SK-N-SH (cell line): ENCODE measurements around the gene MYPOP. TPM values are rescaled to one million over a fixed set of nuclear protein-coding genes. Genes with fewer than 3 reads are reported as not detected.

Experiments used
- CTCF ChIA-PET: fragments of 300-600, 350-600 bp; formaldehyde crosslinking; extraction: SDS; loops from one replicate; lab custom pipeline; 2021; lab: Yijun Ruan, JAX
- POLR2A ChIA-PET: fragments of 350-600 bp; sonication (Branson Sonifier 250); formaldehyde crosslinking; extraction: SDS; loops from one replicate; lab custom pipeline; 2020; ENCODE audit warnings: antibody characterized with exemption, inconsistent platforms; lab: Yijun Ruan, JAX
- DNase-seq: peaks from one replicate; pipeline ENCODE4 v3.0.0; 2012
- H2AFZ ChIP-seq: fragments of 200-600 bp; sonication (generic); 2 replicates; pipeline ENCODE4 v1.8.1; 2016; ENCODE audit warnings: antibody characterized with exemption, mild to moderate bottlenecking, low read depth
- H3F3A ChIP-seq: fragments of 200-600 bp; sonication (generic); replicated peaks from 2 replicates; pipeline ENCODE3; 2016; ENCODE audit warnings: antibody characterized with exemption, mild to moderate bottlenecking; ENCODE audit not compliant: insufficient read depth
- H3K27ac ChIP-seq, 2 experiments: fragments of 200-500 bp in 1 of 2; fragments of 200-600 bp in 1 of 2; sonication (Bioruptor generic) in 1 of 2; sonication (generic), shearing (Covaris generic) in 1 of 2; 2 replicates each; pipeline versions ENCODE4 v1.5.1 to v1.6.1; 2014 to 2016; ENCODE audit warnings: low read depth in 2 of 2, inconsistent platforms in 1 of 2, low read length in 1 of 2, mild to moderate bottlenecking in 1 of 2, mixed read lengths in 1 of 2
- H3K27me3 ChIP-seq: fragments of 200-600 bp; sonication (generic), shearing (Covaris generic); 2 replicates; pipeline ENCODE4 v1.6.1; 2016; ENCODE audit warnings: mixed run types; ENCODE audit not compliant: insufficient read depth
- H3K36me3 ChIP-seq, 2 experiments: fragments of 200-500 bp in 1 of 2; fragments of 200-600 bp in 1 of 2; sonication (Bioruptor generic) in 1 of 2; sonication (generic) in 1 of 2; replicated peaks in 1 of 2; 2 replicates each; pipeline versions ENCODE3 to v1.5.1; 2014 to 2016; ENCODE audit warnings: low read length in 1 of 2, mild to moderate bottlenecking in 1 of 2; ENCODE audit not compliant: insufficient read depth in 2 of 2, control insufficient read depth in 1 of 2
- H3K4me1 ChIP-seq, 2 experiments: fragments of 200-500 bp in 1 of 2; fragments of 200-600 bp in 1 of 2; sonication (Bioruptor generic) in 1 of 2; sonication (generic), shearing (Covaris generic) in 1 of 2; 2 replicates each; pipeline versions ENCODE4 v1.5.1 to v1.6.1; 2014 to 2016; ENCODE audit warnings: low read depth in 1 of 2, low read length in 1 of 2, mixed run types in 1 of 2; ENCODE audit not compliant: insufficient read depth in 2 of 2, control insufficient read depth in 1 of 2
- H3K4me2 ChIP-seq: fragments of 200-600 bp; sonication (generic), shearing (Covaris generic); 2 replicates; pipeline ENCODE4 v1.6.1; 2017; ENCODE audit warnings: mixed run types
- H3K4me3 ChIP-seq, 2 experiments: fragments of 200-500 bp in 1 of 2; fragments of 200-600 bp in 1 of 2; sonication (Bioruptor generic) in 1 of 2; sonication (generic), shearing (Covaris generic) in 1 of 2; 2 replicates each; pipeline versions ENCODE4 v1.5.1 to v1.8.1; 2014 to 2016; ENCODE audit warnings: low read depth in 2 of 2, inconsistent platforms in 1 of 2, low read length in 1 of 2, mild to moderate bottlenecking in 1 of 2, mixed read lengths in 1 of 2, moderate library complexity in 1 of 2
- H3K79me2 ChIP-seq: fragments of 200-600 bp; sonication (generic); 2 replicates; pipeline ENCODE4 v1.8.1; 2017; ENCODE audit warnings: mild to moderate bottlenecking; ENCODE audit not compliant: insufficient read depth
- H3K9ac ChIP-seq: fragments of 200-600 bp; sonication (generic); 2 replicates; pipeline ENCODE4 v1.6.1; 2017; ENCODE audit warnings: mixed run types
- H3K9me2 ChIP-seq: fragments of 200-600 bp; sonication (generic); 2 replicates; pipeline ENCODE4 v1.6.1; 2017; ENCODE audit warnings: mixed run types
- H3K9me3 ChIP-seq: fragments of 200-600 bp; sonication (generic); 2 replicates; pipeline ENCODE4 v1.6.1; 2017; ENCODE audit warnings: mixed run types, mild to moderate bottlenecking, moderate library complexity
- H4K20me1 ChIP-seq: fragments of 200-600 bp; sonication (generic); 2 replicates; pipeline ENCODE4 v1.6.1; 2017; ENCODE audit warnings: mild to moderate bottlenecking, mixed run types; ENCODE audit not compliant: insufficient read depth
- CHD2 ChIP-seq: fragments of 150-350 bp; IDR thresholded peaks from 2 replicates; pipeline ENCODE4 v1.6.1; 2018; ENCODE audit warnings: low read length; ENCODE audit not compliant: partially characterized antibody
- CTCF ChIP-seq: fragments of 200-600 bp; sonication (generic); IDR thresholded peaks from 2 replicates; pipeline ENCODE4 v1.6.1; 2017; ENCODE audit warnings: antibody characterized with exemption, mild to moderate bottlenecking, moderate library complexity
- EP300 ChIP-seq, 2 experiments: IDR thresholded peaks; 2 replicates each; pipeline versions ENCODE4 v1.4.0 to v1.6.1; 2012; ENCODE audit warnings: borderline replicate concordance in 1 of 2, low read depth in 1 of 2, low read length in 1 of 2
- FOSL2 ChIP-seq: IDR thresholded peaks from 2 replicates; pipeline ENCODE4 v1.4.0; 2012; ENCODE audit warnings: low read depth, mild to moderate bottlenecking, moderate library complexity, borderline replicate concordance
- GABPA ChIP-seq: IDR thresholded peaks from 2 replicates; pipeline ENCODE4 v1.4.0; 2012; ENCODE audit warnings: low read depth, mild to moderate bottlenecking
- GATA2 ChIP-seq: sonication (generic); formaldehyde crosslinking; IDR thresholded peaks from 2 replicates; pipeline ENCODE4 v1.5.0; 2020; ENCODE audit warnings: mild to moderate bottlenecking, missing genetic modification reagents
- IRF3 ChIP-seq: fragments of 150-350 bp; IDR thresholded peaks from 2 replicates; pipeline ENCODE4 v1.6.1; 2016; ENCODE audit warnings: mild to moderate bottlenecking, low read depth, low read length
- JUND ChIP-seq: IDR thresholded peaks from 2 replicates; pipeline ENCODE4 v1.4.0; 2012
- MEF2A ChIP-seq: IDR thresholded peaks from 2 replicates; pipeline ENCODE4 v1.4.0; 2012; ENCODE audit warnings: low read depth, borderline replicate concordance
- MXI1 ChIP-seq: IDR thresholded peaks from 2 replicates; pipeline ENCODE4 v1.6.1; 2012; ENCODE audit warnings: mild to moderate bottlenecking, low read depth, low read length, improper control_type of control experiment
- PBX3 ChIP-seq: IDR thresholded peaks from 2 replicates; pipeline ENCODE4; 2012
- POLR2AphosphoS5 ChIP-seq: IDR thresholded peaks from 2 replicates; pipeline ENCODE4 v1.6.1; 2012; ENCODE audit warnings: low read depth, low read length
- RXRA ChIP-seq: IDR thresholded peaks from 2 replicates; pipeline ENCODE4 v1.4.0; 2012; ENCODE audit warnings: low read depth, mild to moderate bottlenecking, borderline replicate concordance
- SMC3 ChIP-seq: IDR thresholded peaks from 2 replicates; pipeline ENCODE4 v1.6.1; 2012; ENCODE audit warnings: low read depth, low read length, improper control_type of control experiment
- USF1 ChIP-seq: IDR thresholded peaks from 2 replicates; pipeline ENCODE4 v1.4.0; 2012; ENCODE audit warnings: low read depth, borderline replicate concordance
- USF2 ChIP-seq: fragments of 150-350 bp; IDR thresholded peaks from 2 replicates; pipeline ENCODE4 v1.6.1; 2017; ENCODE audit warnings: antibody characterized with exemption, low read length, low read depth, borderline replicate concordance
- YY1 ChIP-seq: IDR thresholded peaks from 2 replicates; pipeline ENCODE4 v1.4.0; 2012; ENCODE audit warnings: low read depth, mild to moderate bottlenecking
- WGBS: methylation state at CpG from one replicate; pipeline ENCODE4 v1.1.6; 2017; ENCODE audit warnings: low lambda C conversion rate; 5-methylcytosine and 5-hydroxymethylcytosine counted together
- polyA plus RNA-seq, 3 experiments: library from polyadenylated mRNA; depleted of rRNA; stranded (reverse); fragments of >200 nt; gene quantifications; 2 replicates each; pipeline ENCODE4 v1.2.3, GENCODE V29; 2012

MYPOP gene
- polyA plus RNA-seq, 1 of the 3 experiments (the other 2 are of a cell fraction) = 5.1 TPM

- TF ChIP-seq PBX3 (no peak), RXRA (no peak), GATA2 (CRISPR knock-in tag) (no peak), USF1 (no peak), CTCF (no peak), MEF2A (no peak), MXI1 (no peak), CHD2 (no peak), USF2 (no peak), YY1 (no peak), EP300 (IDR thresholded peaks at IDR 0.05; ENCODE audit: borderline replicate concordance in 1 of 2, low read depth in 1 of 2, low read length in 1 of 2) (no peak), POLR2AphosphoS5 (no peak), SMC3 (no peak), GABPA (no peak), FOSL2 (no peak), IRF3 (no peak), JUND (no peak)
- Histone ChIP-seq H3K27me3 (no peaks in the 10 kb centered on the region), H3F3A (no peaks in the 10 kb centered on the region), H2AFZ (no peak overlapping the region), H3K27ac (no peak overlapping the region), H3K4me3 (no peak overlapping the region), H4K20me1 (no peaks in the 10 kb centered on the region), H3K4me1 (no peaks in the 10 kb centered on the region), H3K36me3 (peaks cover 3 to 8% of the 10 kb centered on the region in 2 experiments), H3K4me2 (no peak overlapping the region), H3K9me3 (no peaks in the 10 kb centered on the region), H3K79me2 (no peaks in the 10 kb centered on the region), H3K9ac (no peak overlapping the region), H3K9me2 (no peaks in the 10 kb centered on the region)
- ChIA-PET POLR2A (no interaction called here), CTCF (no interaction called here)
- DNase-seq = no peak
- WGBS = 94% methylated on average over 47 of the region's 67 CpGs
Observed at GRCh38 chr19:45939792-45940514, 37.5 kb upstream of the MYPOP start.
